Astrocyte (in vitro differentiated cells and primary cell): Measurements from ENCODE around the gene TTC1. TPM values are rescaled to one million over a fixed set of nuclear protein-coding genes. Genes with fewer than 3 reads are reported as not detected.

Source experiments
- DNase-seq: peaks from one replicate; pipeline ENCODE4 v3.0.0-alpha.2; 2010; ENCODE audit warnings: low read depth
- FAIRE-seq: peaks from 2 replicates; lab custom pipeline; 2011; peaks lifted over from hg19 to GRCh38; lab: Jason Lieb, UNC
- H2AFZ ChIP-seq: 2 replicates; pipeline ENCODE4 v1.6.0; 2012; ENCODE audit warnings: low read depth, low read length, inconsistent platforms
- H3K27ac ChIP-seq: 2 replicates; pipeline ENCODE4 v1.5.1; 2011; ENCODE audit warnings: low read depth, low read length, inconsistent platforms
- H3K27me3 ChIP-seq: 2 replicates; pipeline ENCODE4 v1.6.0; 2011; ENCODE audit warnings: low read length, inconsistent platforms; ENCODE audit not compliant: insufficient read depth
- H3K36me3 ChIP-seq: 2 replicates; pipeline ENCODE4 v1.5.1; 2011; ENCODE audit warnings: low read length, inconsistent platforms; ENCODE audit not compliant: insufficient read depth
- H3K4me1 ChIP-seq: 2 replicates; pipeline ENCODE4 v1.5.1; 2011; ENCODE audit warnings: low read length, inconsistent platforms; ENCODE audit not compliant: insufficient read depth
- H3K4me2 ChIP-seq: 2 replicates; pipeline ENCODE4 v1.6.0; 2012; ENCODE audit warnings: low read length, inconsistent platforms
- H3K4me3 ChIP-seq: 2 replicates; pipeline ENCODE4 v1.5.1; 2011; ENCODE audit warnings: low read depth, mild to moderate bottlenecking, low read length, inconsistent platforms; ENCODE audit not compliant: insufficient read depth
- H3K79me2 ChIP-seq: 2 replicates; pipeline ENCODE4 v1.6.0; 2012; ENCODE audit warnings: mild to moderate bottlenecking, low read length, inconsistent platforms; ENCODE audit not compliant: insufficient read depth
- H3K9ac ChIP-seq: 2 replicates; pipeline ENCODE4 v1.6.0; 2012; ENCODE audit warnings: mild to moderate bottlenecking, low read length, inconsistent platforms
- H3K9me3 ChIP-seq: 2 replicates; pipeline ENCODE4 v1.5.1; 2012; ENCODE audit warnings: low read depth, mild to moderate bottlenecking, low read length, inconsistent platforms; ENCODE audit not compliant: insufficient read depth
- H4K20me1 ChIP-seq: 2 replicates; pipeline ENCODE4 v1.6.0; 2012; ENCODE audit warnings: low read length, inconsistent platforms; ENCODE audit not compliant: insufficient read depth
- H3K27ac Mint-ChIP-seq: one replicate; pipeline ENCODE4 v1.8.0; 2021; ENCODE audit warnings: mild to moderate bottlenecking, mixed read lengths; ENCODE audit not compliant: unreplicated experiment
- H3K27me3 Mint-ChIP-seq: one replicate; pipeline ENCODE4 v1.8.0; 2021; ENCODE audit warnings: low read depth, mixed read lengths; ENCODE audit not compliant: unreplicated experiment
- H3K36me3 Mint-ChIP-seq: one replicate; pipeline ENCODE4 v1.8.0; 2021; ENCODE audit warnings: low read depth, mixed read lengths; ENCODE audit not compliant: unreplicated experiment
- H3K4me1 Mint-ChIP-seq: one replicate; pipeline ENCODE4 v1.8.0; 2021; ENCODE audit warnings: low read depth, mixed read lengths; ENCODE audit not compliant: unreplicated experiment
- H3K4me3 Mint-ChIP-seq: one replicate; pipeline ENCODE4 v1.8.0; 2021; ENCODE audit warnings: mild to moderate bottlenecking, moderate library complexity, mixed read lengths; ENCODE audit not compliant: unreplicated experiment
- H3K9me3 Mint-ChIP-seq: one replicate; pipeline ENCODE4 v1.8.0; 2021; ENCODE audit warnings: mild to moderate bottlenecking, mixed read lengths; ENCODE audit not compliant: unreplicated experiment
- EZH2 ChIP-seq: IDR thresholded peaks from 2 replicates; pipeline ENCODE4 v1.6.1; 2012; ENCODE audit warnings: mild to moderate bottlenecking, low read length, inconsistent platforms; ENCODE audit not compliant: insufficient read depth
- total RNA-seq: library from RNA; stranded (reverse); gene quantifications from 2 replicates; pipeline ENCODE4 v1.2.1, GENCODE V29; 2021
- TF ChIP-seq, protein P1 (sequence below): IDR thresholded peaks from 2 replicates; pipeline ENCODE4 v1.5.1; 2011; ENCODE audit warnings: low read depth, mild to moderate bottlenecking, inconsistent platforms, low read length, moderate library complexity; ENCODE audit not compliant: insufficient read depth

Gene TTC1
- total RNA-seq, 1 donor from 2014 or later: 61.2 TPM

DNA sequence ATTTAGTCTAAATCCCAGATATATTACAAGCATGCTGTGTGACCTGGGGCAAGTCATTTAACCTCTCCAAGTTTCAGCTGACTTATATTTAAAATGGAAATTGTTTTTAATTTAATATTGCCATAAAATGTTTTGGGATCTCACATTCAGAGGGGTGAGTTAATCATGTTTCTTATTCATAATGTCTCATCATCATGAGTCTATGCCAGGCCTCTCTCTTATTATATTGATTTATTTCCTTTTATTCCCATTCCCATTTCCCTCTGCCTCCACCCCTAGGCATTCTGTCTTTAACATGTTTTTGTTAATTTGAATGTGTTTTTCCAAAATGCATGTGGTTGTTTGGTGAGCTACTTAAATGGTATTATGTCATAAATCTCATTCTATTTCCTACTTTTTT is 39.0 kb upstream of the TTC1 start:
- Histone ChIP-seq H3K27ac (no peak overlapping the region), H3K9me3 (no peaks in the 10 kb centered on the region), H3K4me2 (no peak overlapping the region), H2AFZ (no peak overlapping the region), H3K4me1 (peaks cover 27% of the 10 kb centered on the region), H4K20me1 (no peaks in the 10 kb centered on the region), H3K9ac (no peak overlapping the region), H3K79me2 (no peaks in the 10 kb centered on the region), H3K27me3 (no peaks in the 10 kb centered on the region), H3K4me3 (no peak overlapping the region), H3K36me3 (no peaks in the 10 kb centered on the region)
- Mint-ChIP-seq H3K4me1 (peaks cover 18% of the 10 kb centered on the region), H3K27me3 (peaks cover 39% of the 10 kb centered on the region), H3K9me3 (peaks cover 9% of the 10 kb centered on the region), H3K4me3 (no peak overlapping the region), H3K27ac (peak overlapping the region; percentile 7), H3K36me3 (peaks cover 2% of the 10 kb centered on the region)
- TF ChIP-seq EZH2: no peak
- TF ChIP-seq, protein P1, sequence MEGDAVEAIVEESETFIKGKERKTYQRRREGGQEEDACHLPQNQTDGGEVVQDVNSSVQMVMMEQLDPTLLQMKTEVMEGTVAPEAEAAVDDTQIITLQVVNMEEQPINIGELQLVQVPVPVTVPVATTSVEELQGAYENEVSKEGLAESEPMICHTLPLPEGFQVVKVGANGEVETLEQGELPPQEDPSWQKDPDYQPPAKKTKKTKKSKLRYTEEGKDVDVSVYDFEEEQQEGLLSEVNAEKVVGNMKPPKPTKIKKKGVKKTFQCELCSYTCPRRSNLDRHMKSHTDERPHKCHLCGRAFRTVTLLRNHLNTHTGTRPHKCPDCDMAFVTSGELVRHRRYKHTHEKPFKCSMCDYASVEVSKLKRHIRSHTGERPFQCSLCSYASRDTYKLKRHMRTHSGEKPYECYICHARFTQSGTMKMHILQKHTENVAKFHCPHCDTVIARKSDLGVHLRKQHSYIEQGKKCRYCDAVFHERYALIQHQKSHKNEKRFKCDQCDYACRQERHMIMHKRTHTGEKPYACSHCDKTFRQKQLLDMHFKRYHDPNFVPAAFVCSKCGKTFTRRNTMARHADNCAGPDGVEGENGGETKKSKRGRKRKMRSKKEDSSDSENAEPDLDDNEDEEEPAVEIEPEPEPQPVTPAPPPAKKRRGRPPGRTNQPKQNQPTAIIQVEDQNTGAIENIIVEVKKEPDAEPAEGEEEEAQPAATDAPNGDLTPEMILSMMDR: no peak
- no peak for DNase-seq
- FAIRE-seq: no peak

DNA sequence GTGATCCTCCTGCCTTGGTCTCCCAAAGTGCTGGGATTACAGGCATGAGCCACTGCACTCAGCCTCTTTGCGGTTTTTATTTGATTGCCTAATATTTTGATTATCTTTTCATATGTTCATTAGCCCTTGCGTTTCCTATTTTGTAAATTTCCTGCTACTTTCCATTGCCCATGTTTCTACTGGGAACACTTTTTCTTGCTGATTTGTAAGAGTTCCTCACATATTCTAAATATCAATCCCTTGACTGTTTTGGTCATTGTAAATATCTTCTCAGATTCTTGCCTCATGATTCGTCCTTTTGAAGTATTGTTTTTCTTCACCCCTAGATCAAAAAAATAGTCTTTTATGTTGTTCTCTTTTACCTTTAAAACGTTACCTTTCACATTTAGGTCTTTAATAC is 37.9 kb upstream of the TTC1 start:
- Histone ChIP-seq H3K4me1 (peaks cover 32% of the 10 kb centered on the region), H3K79me2 (no peaks in the 10 kb centered on the region), H4K20me1 (no peaks in the 10 kb centered on the region), H2AFZ (no peak overlapping the region), H3K4me3 (peak overlapping the region; percentile 37), H3K27me3 (no peaks in the 10 kb centered on the region), H3K4me2 (peak overlapping the region; percentile 75), H3K27ac (peak overlapping the region; percentile 43), H3K9ac (peak overlapping the region; percentile 56), H3K36me3 (no peaks in the 10 kb centered on the region), H3K9me3 (no peaks in the 10 kb centered on the region)
- peaks cover 9% of the 10 kb centered on the region for H3K9me3 Mint-ChIP-seq
- FAIRE-seq (no peak), DNase-seq (peak; percentile 65)
- no peak for TF ChIP-seq EZH2
- TF ChIP-seq, protein P1: no peak
- H3K27me3 Mint-ChIP-seq: peaks cover 39% of the 10 kb centered on the region
- H3K4me1 Mint-ChIP-seq: peaks cover 23% of the 10 kb centered on the region
- peak overlapping the region; percentile 60 for H3K4me3 Mint-ChIP-seq
- peaks cover 2% of the 10 kb centered on the region for H3K36me3 Mint-ChIP-seq
- H3K27ac Mint-ChIP-seq: peak overlapping the region; percentile 10

DNA sequence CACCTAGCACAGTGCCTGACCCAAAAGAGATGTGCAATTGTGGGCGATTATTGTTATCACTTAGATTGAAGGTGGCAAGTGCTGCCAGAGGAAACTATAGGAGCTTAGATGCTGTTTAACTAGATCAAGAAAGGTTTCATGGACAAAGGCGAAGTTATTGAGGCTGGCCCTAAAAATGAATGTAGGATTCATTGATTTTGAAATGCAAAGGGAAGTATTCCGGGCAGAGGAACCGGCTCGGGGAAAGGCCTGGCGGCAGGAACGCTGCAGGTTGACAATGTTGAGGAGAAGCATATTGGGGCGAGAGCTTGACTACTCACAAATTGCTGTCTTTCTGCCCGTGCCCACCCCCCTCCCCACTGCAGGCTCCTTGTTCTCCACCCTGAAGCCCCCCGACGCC is 37.4 kb upstream of the TTC1 start:
- no peaks in the 10 kb centered on the region for H3K79me2 ChIP-seq
- H4K20me1 ChIP-seq: no peaks in the 10 kb centered on the region
- H3K27ac Mint-ChIP-seq: no peak overlapping the region
- TF ChIP-seq, protein P1: no peak
- TF ChIP-seq EZH2: no peak
- peaks cover 9% of the 10 kb centered on the region for H3K9me3 Mint-ChIP-seq
- no peaks in the 10 kb centered on the region for H3K9me3 ChIP-seq
- H3K4me2 ChIP-seq: peak overlapping the region; percentile 75
- H3K4me3 Mint-ChIP-seq: peak overlapping the region; percentile 60
- no peak overlapping the region for H3K27ac ChIP-seq
- H3K27me3 ChIP-seq: no peaks in the 10 kb centered on the region
- peaks cover 2% of the 10 kb centered on the region for H3K36me3 Mint-ChIP-seq
- H3K27me3 Mint-ChIP-seq: peaks cover 39% of the 10 kb centered on the region
- H3K4me1 ChIP-seq: peaks cover 34% of the 10 kb centered on the region
- peak overlapping the region; percentile 37 for H3K4me3 ChIP-seq
- peaks cover 23% of the 10 kb centered on the region for H3K4me1 Mint-ChIP-seq
- FAIRE-seq (no peak), DNase-seq (no peak)
- no peaks in the 10 kb centered on the region for H3K36me3 ChIP-seq
- peak overlapping the region; percentile 56 for H3K9ac ChIP-seq
- peak overlapping the region; percentile 77 for H2AFZ ChIP-seq
